ENCODE measurements around the gene ZMAT5. TPM values are rescaled to one million over a fixed set of nuclear protein-coding genes. Genes with fewer than 3 reads are reported as not detected.
A peak's percentile ranks its signal among the peaks of the same experiment; 100 is the strongest.

ZMAT5 gene
- total RNA-seq, 4 donors from 2014 or later, result 22.1 to 29.3 (median 26.6) TPM

DNA sequence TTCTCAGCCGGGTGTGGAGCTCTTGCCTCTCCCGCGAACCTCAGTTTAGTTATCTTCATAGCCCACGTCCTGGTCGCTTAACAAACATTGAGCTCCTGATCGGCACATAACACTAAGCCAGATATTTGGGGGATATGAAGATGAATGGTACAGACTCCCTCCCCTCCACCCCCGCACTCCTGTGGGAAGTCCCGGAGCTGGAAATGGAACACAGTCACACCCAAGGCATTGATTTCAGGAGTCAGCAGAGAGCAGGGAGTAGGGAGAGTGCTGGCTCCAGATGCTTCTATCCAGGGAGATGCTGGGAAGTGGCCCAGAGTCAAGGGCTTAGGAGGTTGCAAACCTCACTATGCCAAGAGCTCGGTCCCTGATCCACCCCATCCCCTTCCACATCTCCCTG, 73.1 kb downstream of the ZMAT5 start:
- Histone ChIP-seq H3K4me3 (no peak overlapping the region), H3K36me3 (peaks cover 0 to 70% (median 0%) of the 10 kb centered on the region in 3 donors), H3K27me3 (no peaks in the 10 kb centered on the region), H3K27ac (no peak overlapping the region), H3K9me3 (no peaks in the 10 kb centered on the region), H3K4me1 (peaks cover 0 to 29% (median 3%) of the 10 kb centered on the region in 4 donors)
- 70 to 71% methylated on average over 8 to 9 of the region's 9 CpGs for WGBS, 2 donors
- TF ChIP-seq POLR2A (IDR thresholded peaks at IDR 0.05), result no peak
- no peak for TF ChIP-seq EP300 (IDR thresholded peaks at IDR 0.05)
- TF ChIP-seq, protein P1, sequence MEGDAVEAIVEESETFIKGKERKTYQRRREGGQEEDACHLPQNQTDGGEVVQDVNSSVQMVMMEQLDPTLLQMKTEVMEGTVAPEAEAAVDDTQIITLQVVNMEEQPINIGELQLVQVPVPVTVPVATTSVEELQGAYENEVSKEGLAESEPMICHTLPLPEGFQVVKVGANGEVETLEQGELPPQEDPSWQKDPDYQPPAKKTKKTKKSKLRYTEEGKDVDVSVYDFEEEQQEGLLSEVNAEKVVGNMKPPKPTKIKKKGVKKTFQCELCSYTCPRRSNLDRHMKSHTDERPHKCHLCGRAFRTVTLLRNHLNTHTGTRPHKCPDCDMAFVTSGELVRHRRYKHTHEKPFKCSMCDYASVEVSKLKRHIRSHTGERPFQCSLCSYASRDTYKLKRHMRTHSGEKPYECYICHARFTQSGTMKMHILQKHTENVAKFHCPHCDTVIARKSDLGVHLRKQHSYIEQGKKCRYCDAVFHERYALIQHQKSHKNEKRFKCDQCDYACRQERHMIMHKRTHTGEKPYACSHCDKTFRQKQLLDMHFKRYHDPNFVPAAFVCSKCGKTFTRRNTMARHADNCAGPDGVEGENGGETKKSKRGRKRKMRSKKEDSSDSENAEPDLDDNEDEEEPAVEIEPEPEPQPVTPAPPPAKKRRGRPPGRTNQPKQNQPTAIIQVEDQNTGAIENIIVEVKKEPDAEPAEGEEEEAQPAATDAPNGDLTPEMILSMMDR (IDR thresholded peaks at IDR 0.05), result no peak
- no peak for DNase-seq (ENCODE audit: low spot score in 2 of 2)

DNA sequence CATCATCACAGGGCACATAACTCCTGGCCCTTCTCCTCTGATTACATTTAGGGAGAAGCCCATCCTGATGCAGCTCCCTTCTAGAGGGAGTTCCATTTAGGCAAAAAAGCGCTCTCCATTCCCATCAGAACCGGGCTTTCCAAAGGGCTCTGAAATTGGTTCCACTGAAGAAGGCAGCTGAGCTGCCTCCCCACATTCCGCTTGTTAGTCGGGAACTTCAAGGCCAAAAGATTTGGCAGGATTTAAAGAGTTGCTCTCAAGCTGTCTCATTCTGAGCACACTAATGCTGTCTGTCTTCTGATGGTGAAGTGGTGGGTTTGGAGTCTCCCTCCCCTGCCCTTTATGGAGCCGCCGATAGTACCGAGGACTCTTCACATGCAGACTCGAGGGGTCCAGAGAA, 73.6 kb downstream of the ZMAT5 start:
- Histone ChIP-seq H3K27me3 (no peaks in the 10 kb centered on the region), H3K4me1 (peaks cover 0 to 29% (median 3%) of the 10 kb centered on the region in 4 donors), H3K4me3 (no peak overlapping the region), H3K27ac (no peak overlapping the region), H3K9me3 (no peaks in the 10 kb centered on the region), H3K36me3 (peaks cover 0 to 75% (median 0%) of the 10 kb centered on the region in 3 donors)
- DNase-seq (ENCODE audit: low spot score in 2 of 2), result no peak
- TF ChIP-seq POLR2A (IDR thresholded peaks at IDR 0.05), result no peak
- WGBS, 2 donors, result 69 to 72% methylated on average over 8 of the region's 8 CpGs

DNA sequence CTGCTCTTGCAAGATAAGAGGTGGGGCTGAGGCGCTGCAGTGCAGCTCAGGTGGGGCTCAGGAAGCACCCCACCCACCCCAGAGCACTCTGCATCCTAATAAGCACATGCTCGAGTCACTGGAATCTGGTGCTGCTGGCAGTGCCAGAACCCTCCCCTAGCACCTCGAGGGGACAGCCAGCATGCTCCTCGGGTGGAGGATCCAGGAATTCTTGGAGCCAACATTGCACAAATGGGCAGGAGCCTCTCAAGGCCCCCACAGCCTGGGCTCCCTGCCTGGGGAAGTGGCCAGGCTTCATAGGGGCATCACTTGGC, 74.5 kb downstream of the ZMAT5 start:
- Histone ChIP-seq H3K27ac (no peak overlapping the region), H3K27me3 (no peaks in the 10 kb centered on the region), H3K36me3 (peaks cover 0 to 76% (median 0%) of the 10 kb centered on the region in 3 donors), H3K4me3 (no peak overlapping the region), H3K9me3 (no peaks in the 10 kb centered on the region), H3K4me1 (peaks cover 0 to 29% (median 3%) of the 10 kb centered on the region in 4 donors)
- no peak for DNase-seq (ENCODE audit: low spot score in 2 of 2)
- TF ChIP-seq, protein P1 (IDR thresholded peaks at IDR 0.05), result no peak
- TF ChIP-seq POLR2A (IDR thresholded peaks at IDR 0.05), result no peak
- no peak for TF ChIP-seq EP300 (IDR thresholded peaks at IDR 0.05)
- 83 to 100% methylated on average over 1 to 2 of the region's 4 CpGs for WGBS, 2 donors

DNA sequence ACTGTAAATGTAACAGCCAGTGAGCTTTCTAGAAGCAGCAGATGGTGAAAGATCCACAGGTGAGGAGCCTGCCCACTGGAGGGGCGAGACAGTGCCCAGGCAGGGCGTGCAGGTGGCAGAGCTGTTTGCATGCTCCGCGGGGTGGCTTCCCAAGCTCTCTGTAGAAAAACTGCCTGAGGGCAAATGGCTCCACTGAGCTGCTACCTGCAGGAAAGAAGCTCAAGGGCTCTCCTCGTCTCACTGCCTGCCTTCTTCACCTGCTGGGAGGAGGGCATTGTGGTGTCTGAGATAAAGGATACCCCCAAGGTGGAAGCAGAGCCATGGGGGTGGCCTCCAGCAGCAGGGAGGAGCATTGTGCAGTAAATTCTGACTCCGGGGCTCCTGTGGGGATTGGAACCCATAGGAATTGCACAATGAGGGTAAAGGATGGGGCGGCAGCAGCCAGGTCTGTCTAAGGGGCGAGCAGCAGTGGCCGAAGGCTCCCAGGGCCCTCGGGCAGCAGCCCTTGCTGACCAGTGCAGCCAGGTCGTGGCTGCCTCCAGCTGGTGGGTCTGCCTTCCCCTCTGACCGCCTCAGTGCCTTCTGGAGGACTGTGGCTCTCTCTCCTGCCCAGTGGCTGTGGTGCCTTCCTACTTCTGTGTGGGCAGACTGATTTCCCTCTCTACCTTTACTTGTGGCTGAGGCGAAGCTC, 75.0 kb downstream of the ZMAT5 start:
- H3K4me3 ChIP-seq, result no peak overlapping the region
- DNase-seq (ENCODE audit: low spot score in 2 of 2), result no peak
- H3K36me3 ChIP-seq, result peaks cover 0 to 76% (median 0%) of the 10 kb centered on the region in 3 donors
- no peaks in the 10 kb centered on the region for H3K9me3 ChIP-seq
- H3K4me1 ChIP-seq, result peaks cover 0 to 29% (median 3%) of the 10 kb centered on the region in 4 donors
- TF ChIP-seq, protein P1 (IDR thresholded peaks at IDR 0.05), result no peak
- TF ChIP-seq EP300 (IDR thresholded peaks at IDR 0.05) (no peak), POLR2A (IDR thresholded peaks at IDR 0.05) (no peak)
- 83 to 85% methylated on average over 13 of the region's 13 CpGs for WGBS, 2 donors
- H3K27ac ChIP-seq, result no peak overlapping the region
- H3K27me3 ChIP-seq, result no peaks in the 10 kb centered on the region

DNA sequence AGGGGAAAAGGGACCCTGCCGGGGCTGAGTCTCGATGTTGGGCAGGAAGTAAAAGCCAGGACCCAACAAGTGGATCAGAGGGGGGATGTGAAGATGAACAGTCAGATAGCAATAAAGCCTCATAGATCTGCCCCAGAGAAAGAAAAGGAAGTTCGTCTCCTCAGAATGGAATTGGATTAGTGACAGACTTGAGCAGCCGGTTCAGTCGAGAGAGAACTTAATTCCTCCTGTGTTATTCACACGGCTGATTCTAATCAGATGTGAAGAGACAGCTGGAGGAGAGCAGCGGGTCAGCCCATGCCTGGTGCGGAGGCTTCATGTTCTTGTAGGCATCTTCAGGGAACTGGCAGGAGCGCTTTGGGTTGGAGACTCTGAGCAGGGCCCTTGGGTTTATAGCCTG, 76.3 kb downstream of the ZMAT5 start:
- DNase-seq (ENCODE audit: low spot score in 2 of 2), result no peak
- WGBS, 2 donors, result 60 to 62% methylated on average over 9 of the region's 9 CpGs
- Histone ChIP-seq H3K4me3 (no peak overlapping the region), H3K9me3 (no peaks in the 10 kb centered on the region), H3K4me1 (peaks cover 0 to 29% (median 3%) of the 10 kb centered on the region in 4 donors), H3K27me3 (no peaks in the 10 kb centered on the region), H3K36me3 (peaks cover 0 to 77% (median 0%) of the 10 kb centered on the region in 3 donors), H3K27ac (peak overlapping the region in 1 of 4 donors; percentile 2)
- TF ChIP-seq EP300 (IDR thresholded peaks at IDR 0.05) (no peak), POLR2A (IDR thresholded peaks at IDR 0.05) (no peak)
- TF ChIP-seq, protein P1 (IDR thresholded peaks at IDR 0.05), result no peak

Measured in tibial nerve (tissue), 4 donors.